Measurements from ENCODE around the gene DZANK1. TPM values are rescaled to one million over a fixed set of nuclear protein-coding genes. Genes with fewer than 3 reads are reported as not detected.

DZANK1 gene
- polyA plus RNA-seq, 1 of the 3 experiments (the other 2 are of a cell fraction), result 3.3 TPM

- 0 out of 2 replicates have a peak, but pooled peaks have one; percentile 43 for TF ChIP-seq RCOR1 (IDR thresholded peaks at IDR 0.05; ENCODE audit: low read length)
- no peak for TF ChIP-seq EP300 (IDR thresholded peaks at IDR 0.05; ENCODE audit: borderline replicate concordance in 1 of 2, low read depth in 1 of 2, low read length in 1 of 2)
- no peak for TF ChIP-seq REST (IDR thresholded peaks at IDR 0.05; ENCODE audit: low read depth, low read length)
Measured at GRCh38 chr20:18496740-18497592, 30.1 kb upstream of the DZANK1 start, which contains the start of gene RBBP9 (continued).

GRCh38 chr20:18496042-18496441 is 29.2 kb upstream of the DZANK1 start:
- 5% methylated on average over 7 of the region's 7 CpGs for WGBS (ENCODE audit: low lambda C conversion rate)
- peaks cover 4 to 21% of the 10 kb centered on the region in 2 experiments for H3K36me3 ChIP-seq (replicated peaks in 1 of 2; ENCODE audit: control insufficient read depth in 1 of 2, insufficient read depth in 2 of 2, low read length in 1 of 2)
- ChIA-PET CTCF (interaction anchor here (1.4 kb wide), 1 partner anchor 14 kb away, joined by 5 read pairs; no protein-coding TSS in a partner anchor), POLR2A (interaction anchor here (3.2 kb wide), 1 partner anchor 12 kb away, joined by 58 read pairs; the partner anchor contains the start of gene SEC23B)
- peak overlapping the region; percentile 77 for H3K9ac ChIP-seq
- peak overlapping the region in 1 of 2 experiments; percentile 75; a peak in 2 of 4 replicates for H3K27ac ChIP-seq (ENCODE audit: low read depth in 2 of 2, low read length in 1 of 2)
- H3K79me2 ChIP-seq (ENCODE audit: insufficient read depth), result peaks cover 10% of the 10 kb centered on the region
- no peak for TF ChIP-seq RXRA (IDR thresholded peaks at IDR 0.05; ENCODE audit: borderline replicate concordance, low read depth)
- 0 out of 2 replicates have a peak, but pooled peaks have one; percentile 22 for TF ChIP-seq MXI1 (IDR thresholded peaks at IDR 0.05; ENCODE audit: low read depth, low read length)
- no peak for TF ChIP-seq YY1 (IDR thresholded peaks at IDR 0.05; ENCODE audit: low read depth)
- peak overlapping the region; percentile 94 to 95 for H3K4me3 ChIP-seq (ENCODE audit: low read depth in 2 of 2, low read length in 1 of 2)
- H3F3A ChIP-seq (replicated peaks; ENCODE audit: insufficient read depth), result peaks cover 5% of the 10 kb centered on the region
- no peaks in the 10 kb centered on the region for H3K27me3 ChIP-seq (ENCODE audit: insufficient read depth)
- no peaks in the 10 kb centered on the region for H3K9me2 ChIP-seq
- H4K20me1 ChIP-seq (ENCODE audit: insufficient read depth), result no peaks in the 10 kb centered on the region
- no peaks in the 10 kb centered on the region for H3K9me3 ChIP-seq
- H3K4me2 ChIP-seq, result peak overlapping the region; percentile 89
- H3K4me1 ChIP-seq (ENCODE audit: control insufficient read depth in 1 of 2, insufficient read depth in 2 of 2, low read depth in 1 of 2, low read length in 1 of 2), result peaks cover 5 to 7% of the 10 kb centered on the region in 2 experiments; a peak in 3 of 4 replicates
- H2AFZ ChIP-seq (ENCODE audit: low read depth), result peak overlapping the region; percentile 99
- DNase-seq, result peak; percentile 47

- Histone ChIP-seq H3K4me3 (ENCODE audit: low read depth in 2 of 2, low read length in 1 of 2) (no peak overlapping the region), H4K20me1 (ENCODE audit: insufficient read depth) (no peaks in the 10 kb centered on the region), H3K36me3 (replicated peaks in 1 of 2; ENCODE audit: control insufficient read depth in 1 of 2, insufficient read depth in 2 of 2, low read length in 1 of 2) (peaks cover 28 to 68% of the 10 kb centered on the region in 2 experiments), H3K79me2 (ENCODE audit: insufficient read depth) (no peaks in the 10 kb centered on the region), H3K9ac (no peak overlapping the region), H3K27me3 (ENCODE audit: insufficient read depth) (no peaks in the 10 kb centered on the region), H3K9me3 (no peaks in the 10 kb centered on the region), H3K9me2 (no peaks in the 10 kb centered on the region), H3F3A (replicated peaks; ENCODE audit: insufficient read depth) (peaks cover 20% of the 10 kb centered on the region), H2AFZ (ENCODE audit: low read depth) (no peak overlapping the region), H3K4me1 (ENCODE audit: control insufficient read depth in 1 of 2, insufficient read depth in 2 of 2, low read depth in 1 of 2, low read length in 1 of 2) (no peaks in the 10 kb centered on the region), H3K4me2 (no peak overlapping the region), H3K27ac (ENCODE audit: low read depth in 2 of 2, low read length in 1 of 2) (no peak overlapping the region)
- WGBS (ENCODE audit: low lambda C conversion rate), result 93% methylated on average over 3 of the region's 3 CpGs
- DNase-seq, result no peak
- TF ChIP-seq GATA2 (CRISPR knock-in tag; IDR thresholded peaks at IDR 0.05), result no peak
- TF ChIP-seq JUND (IDR thresholded peaks at IDR 0.05), result no peak
- no peak for TF ChIP-seq PBX3 (IDR thresholded peaks at IDR 0.05)
- no peak for TF ChIP-seq FOXM1 (IDR thresholded peaks at IDR 0.05; ENCODE audit: low read depth)
- TF ChIP-seq REST (IDR thresholded peaks at IDR 0.05; ENCODE audit: low read depth, low read length), result no peak
- CTCF ChIA-PET, result interaction anchor here (0.6 kb wide), 1 partner anchor 27 kb away, joined by 4 read pairs; no protein-coding TSS in a partner anchor
- POLR2A ChIA-PET, result no interaction called here
Measured at GRCh38 chr20:18488301-18488700, 21.5 kb upstream of the DZANK1 start.

All from SK-N-SH (cell line).